Stomach (tissue), 8 donors: ENCODE results near the gene CCDC63. TPM values are rescaled to one million over a fixed set of nuclear protein-coding genes. Genes with fewer than 3 reads are reported as not detected.

Experiments
- polyA plus RNA-seq, 3 donors: library from polyadenylated mRNA; stranded (reverse); fragments of 200-250 nt; gene quantifications; one replicate each; pipeline ENCODE4 v1.2.3, GENCODE V29; 2013
- total RNA-seq, 5 donors: library from RNA; depleted of rRNA; stranded (reverse); fragments of >200 nt; gene quantifications; one replicate each; pipeline versions ENCODE4 v1.1.0 to v1.2.3, GENCODE V29; 2014 to 2016
- donor health status: healthy with polysubstance abuse.
- donor health status: Bipolar disorder and iron deficiency.
- donor health status: healthy.

The CCDC63 gene
- total and polyA plus RNA-seq, 8 donors: not detected

Other genes with a start within 250 kb of the CCDC63 start
- gene TCTN1, start 232.9 kb upstream of the CCDC63 start, total RNA-seq: 10 to 100 TPM in 4 of 5 donors, 1 to 10 TPM in 1; 5.3 to 60.0 (median 17.1) TPM
- 10 to 100 TPM in 2 of 3 donors, 1 to 10 TPM in 1; 8.2 to 19.7 (median 10.1) TPM for gene TCTN1, start 232.9 kb upstream of the CCDC63 start, polyA plus RNA-seq
- 1 to 10 TPM in 3 of 5 donors, not detected in 2; 1.3 to 7.0 (median 5.1) TPM for gene HVCN1, start 157.9 kb upstream of the CCDC63 start, total RNA-seq
- gene HVCN1, start 157.9 kb upstream of the CCDC63 start, polyA plus RNA-seq: 1 to 10 TPM; 3.7 to 5.5 (median 4.4) TPM
- gene PPP1CC, start 104.1 kb upstream of the CCDC63 start, total RNA-seq: 100 to 1,000 TPM in 2 of 5 donors, 10 to 100 TPM in 3; 44.9 to 205 (median 88.7) TPM
- 100 to 1,000 TPM in 1 of 3 donors, 10 to 100 TPM in 2; 59.2 to 129 (median 91.8) TPM for gene PPP1CC, start 104.1 kb upstream of the CCDC63 start, polyA plus RNA-seq
- gene MYL2, start 73.6 kb downstream of the CCDC63 start, total RNA-seq: 1 to 10 TPM in 1 of 5 donors, not detected in 4; 1.1 TPM
- gene MYL2, start 73.6 kb downstream of the CCDC63 start, polyA plus RNA-seq: 10 to 100 TPM in 1 of 3 donors, 1 to 10 TPM in 2; 2.2 to 38.0 (median 8.0) TPM
- gene CUX2, start 187.2 kb downstream of the CCDC63 start, total RNA-seq: 1 to 10 TPM in 1 of 5 donors, under 1 TPM in 3, not detected in 1; under 0.01 to 3.1 (median 0.24) TPM
- gene CUX2, start 187.2 kb downstream of the CCDC63 start, polyA plus RNA-seq: under 1 TPM; 0.38 to 0.92 (median 0.50) TPM